HG03060 (cell line): ENCODE data around the gene COL20A1.

Source experiments
- ATAC-seq: cut with Tn5 transposase; IDR thresholded peaks from one replicate; pipeline ENCODE4 v1.9.1; 2021; ENCODE audit warnings: low read depth, moderate number of reproducible peaks; ENCODE audit not compliant: unreplicated experiment

COL20A1 gene

DNA sequence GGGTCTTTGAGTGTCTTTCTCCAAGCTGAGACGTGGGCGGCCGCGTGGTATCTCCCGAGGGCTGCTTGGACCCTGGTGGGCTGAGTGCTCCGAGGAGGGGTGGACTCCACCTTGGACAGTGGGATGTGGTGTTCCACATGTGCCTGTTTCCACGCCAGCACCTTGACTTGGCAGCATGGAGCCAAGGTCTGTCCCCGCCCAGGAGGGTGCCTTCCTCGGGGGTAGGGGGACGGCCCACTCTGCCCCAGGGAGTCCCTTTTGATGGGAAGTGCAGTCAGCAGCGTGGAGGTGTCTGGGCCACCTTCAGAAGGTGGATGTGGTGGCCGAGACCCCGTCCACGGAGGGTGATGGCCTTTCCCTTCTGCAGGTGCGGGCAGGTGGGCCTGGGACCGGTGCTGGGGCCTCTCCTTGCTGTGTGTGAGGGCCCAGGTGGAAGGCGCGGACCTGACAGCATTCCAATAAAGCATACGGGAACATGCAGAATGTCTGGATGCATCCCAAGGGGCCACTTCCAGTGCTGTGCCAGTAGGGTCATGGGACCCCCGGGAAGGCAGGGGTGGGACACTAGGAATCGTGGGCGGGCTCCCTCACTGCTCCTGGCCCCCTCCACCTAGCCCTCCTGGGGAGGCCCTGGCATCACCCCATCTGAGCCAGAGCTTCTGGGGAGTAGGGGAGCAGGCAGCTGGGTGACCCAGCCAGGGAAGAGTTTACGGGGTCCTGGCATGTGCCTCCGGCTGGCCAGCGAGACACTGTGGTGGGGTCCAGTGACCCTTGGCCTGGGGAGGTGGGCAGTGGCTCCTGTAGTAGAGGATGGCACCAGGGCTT, 3.5 kb upstream of the COL20A1 start:
- no peak for ATAC-seq

DNA sequence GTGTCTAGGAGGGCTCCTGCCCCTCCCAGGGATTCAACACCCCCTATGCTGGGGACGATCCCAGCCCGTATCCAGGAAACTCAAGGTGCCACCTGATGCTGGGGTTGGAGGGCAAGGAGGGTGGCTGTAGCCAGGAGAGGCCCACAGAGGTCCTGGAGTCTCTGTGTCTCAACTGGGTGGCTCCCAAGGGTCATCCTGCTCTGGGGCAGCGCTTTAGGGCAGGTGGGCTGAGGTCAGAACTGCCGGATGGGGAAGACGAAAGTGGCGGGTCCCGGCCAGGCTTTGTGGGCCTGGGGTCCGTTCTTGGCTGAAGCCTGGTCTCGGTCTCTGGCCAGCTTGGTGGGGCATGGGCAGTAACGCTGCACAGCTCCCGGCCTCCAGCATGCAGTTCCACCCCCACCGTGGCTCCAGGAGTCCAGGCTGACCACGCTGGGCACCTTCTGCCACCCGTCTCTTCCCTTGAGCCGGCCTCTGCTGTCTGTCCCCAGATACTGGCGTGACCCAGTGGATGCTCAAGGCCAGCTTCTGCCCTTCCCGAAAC, 2.8 kb upstream of the COL20A1 start:
- no peak for ATAC-seq

- no peak for ATAC-seq
Measured at GRCh38 chr20:63290677-63291472, 2.1 kb upstream of the COL20A1 start.

DNA sequence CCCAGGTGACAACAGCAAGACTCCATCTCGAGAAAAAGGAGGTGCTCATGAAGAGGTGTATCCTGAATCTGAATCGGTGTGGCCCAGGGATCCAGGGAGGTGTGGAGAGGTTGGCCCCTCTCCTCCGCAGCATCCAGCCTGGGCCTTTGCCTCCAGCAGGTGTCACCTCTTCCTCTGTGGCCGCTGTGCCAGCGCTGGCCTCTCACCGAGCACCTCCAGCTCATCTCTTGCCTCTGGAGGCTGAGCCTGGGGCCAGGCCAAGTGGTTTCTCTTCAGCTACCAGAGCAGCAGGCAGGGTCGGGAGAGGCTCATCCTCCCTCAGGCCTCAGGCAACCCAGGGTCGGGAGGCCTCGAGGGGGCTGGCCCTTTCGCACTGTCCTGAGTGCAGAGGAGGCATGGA, 1.2 kb upstream of the COL20A1 start:
- ATAC-seq, result no peak

GRCh38 chr20:63292292-63292701, 689 bp upstream of the COL20A1 start:
- no peak for ATAC-seq

DNA sequence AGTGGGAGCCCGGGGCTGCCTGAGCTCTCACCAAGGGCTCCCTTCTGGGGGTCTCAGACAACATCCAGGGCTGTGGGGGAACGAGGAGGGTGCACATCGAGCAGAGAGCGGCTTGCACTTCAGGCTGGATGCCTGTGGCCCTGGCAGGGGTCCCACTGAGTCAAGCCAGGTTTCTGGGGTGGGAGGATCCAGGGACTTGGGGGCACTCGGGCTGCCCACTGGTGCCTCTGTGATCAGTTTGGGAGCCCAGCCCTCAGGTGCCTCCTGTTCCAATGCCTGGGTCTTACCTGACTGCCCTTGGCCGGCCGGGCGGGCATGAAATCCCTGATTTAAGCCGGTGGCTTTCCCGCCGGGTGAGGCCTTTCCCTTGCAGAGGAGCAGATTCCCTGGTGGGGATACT, 470 bp downstream of the COL20A1 start:
- no peak for ATAC-seq

DNA sequence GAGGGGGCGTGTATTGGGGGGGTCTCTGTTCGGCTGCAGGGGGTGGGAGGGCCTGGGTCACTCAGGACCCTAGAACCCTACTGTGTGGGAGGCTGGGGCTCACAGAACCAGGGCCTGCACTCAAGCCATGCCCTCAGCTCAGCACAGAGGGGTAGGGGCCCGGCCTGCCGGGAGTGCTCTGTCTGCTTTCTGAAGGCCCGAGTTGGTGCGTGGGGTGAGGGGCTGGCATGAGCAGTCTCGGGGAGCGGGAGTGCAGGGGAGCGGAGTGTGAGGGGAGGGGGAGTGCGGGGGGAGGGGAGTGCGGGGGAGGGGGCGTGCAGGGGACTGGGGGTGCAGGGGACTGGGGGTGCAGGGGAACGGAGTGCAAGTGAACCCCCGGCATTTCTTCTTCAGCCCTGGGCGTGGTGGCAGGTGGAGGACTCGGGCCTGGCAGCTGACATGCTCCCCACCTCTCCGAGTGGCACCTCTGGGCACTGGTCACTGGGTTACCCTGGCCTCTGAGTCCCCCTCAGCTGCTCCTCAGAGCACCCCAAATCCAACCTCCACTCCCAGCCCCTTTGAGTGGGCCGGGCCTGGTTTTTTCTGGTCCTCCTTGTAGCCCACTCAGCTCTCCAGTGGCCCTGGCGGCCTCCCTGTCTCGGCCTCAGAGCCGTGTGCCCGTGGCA, 1.0 kb downstream of the COL20A1 start:
- ATAC-seq, result no peak

DNA sequence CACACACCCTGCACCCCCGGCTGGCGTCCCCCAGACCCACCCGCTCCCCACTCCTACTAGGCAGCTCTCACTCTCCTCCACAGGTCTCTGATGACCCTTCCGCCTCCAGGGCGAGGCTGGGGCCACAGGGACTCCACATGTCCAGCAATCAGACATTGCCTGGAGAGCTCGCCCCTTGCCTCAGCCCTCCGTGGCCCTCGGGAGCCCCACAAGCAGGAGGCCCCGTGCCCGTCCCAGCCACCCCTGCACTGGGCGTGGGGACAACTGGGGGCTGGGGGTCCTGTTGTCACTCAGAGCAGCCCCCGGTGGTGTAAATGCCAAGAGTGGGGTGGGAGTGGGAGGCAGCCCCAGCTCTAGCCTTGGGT, 1.5 kb downstream of the COL20A1 start:
- no peak for ATAC-seq

DNA sequence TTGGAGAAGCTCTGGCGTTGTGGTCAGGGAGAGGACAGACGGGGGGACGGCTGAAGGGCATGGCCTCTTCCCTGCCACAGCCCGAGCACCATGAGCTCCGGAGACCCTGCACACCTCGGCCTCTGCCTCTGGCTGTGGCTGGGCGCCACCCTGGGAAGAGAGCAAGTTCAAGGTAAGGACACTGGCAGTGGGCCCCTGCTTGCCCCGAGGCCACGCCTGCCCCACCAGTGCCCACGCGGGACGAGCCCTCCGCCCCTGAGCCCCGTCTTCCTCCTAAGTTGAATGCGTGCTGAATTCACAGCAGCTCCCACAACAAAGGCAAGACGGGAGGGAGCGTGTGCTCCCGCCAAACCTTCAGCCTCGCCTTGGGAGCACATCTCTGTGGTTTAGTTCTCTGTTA, 2.0 kb downstream of the COL20A1 start:
- no peak for ATAC-seq

GRCh38 chr20:63295422-63295821, 2.4 kb downstream of the COL20A1 start:
- no peak for ATAC-seq

DNA sequence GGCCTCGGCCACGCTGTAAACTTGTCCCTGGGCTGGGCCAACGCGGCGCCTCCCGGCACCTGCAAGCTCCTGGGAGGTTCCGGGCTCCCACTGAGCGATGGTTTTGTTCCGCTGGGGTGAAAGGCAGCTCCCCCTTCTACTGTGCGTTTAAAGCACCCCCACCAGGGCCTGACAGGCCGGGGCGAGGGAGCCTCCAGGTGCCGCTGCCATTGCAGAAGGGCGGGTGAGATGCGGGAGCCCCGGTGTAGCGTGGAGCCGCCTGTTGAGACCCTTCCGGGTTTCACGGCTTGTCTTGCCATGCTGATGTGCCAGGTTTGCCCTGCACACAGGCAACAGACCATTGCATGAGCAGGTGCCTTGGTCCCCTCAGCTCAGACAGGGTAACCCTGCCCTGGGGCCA, 2.9 kb downstream of the COL20A1 start:
- no peak for ATAC-seq

DNA sequence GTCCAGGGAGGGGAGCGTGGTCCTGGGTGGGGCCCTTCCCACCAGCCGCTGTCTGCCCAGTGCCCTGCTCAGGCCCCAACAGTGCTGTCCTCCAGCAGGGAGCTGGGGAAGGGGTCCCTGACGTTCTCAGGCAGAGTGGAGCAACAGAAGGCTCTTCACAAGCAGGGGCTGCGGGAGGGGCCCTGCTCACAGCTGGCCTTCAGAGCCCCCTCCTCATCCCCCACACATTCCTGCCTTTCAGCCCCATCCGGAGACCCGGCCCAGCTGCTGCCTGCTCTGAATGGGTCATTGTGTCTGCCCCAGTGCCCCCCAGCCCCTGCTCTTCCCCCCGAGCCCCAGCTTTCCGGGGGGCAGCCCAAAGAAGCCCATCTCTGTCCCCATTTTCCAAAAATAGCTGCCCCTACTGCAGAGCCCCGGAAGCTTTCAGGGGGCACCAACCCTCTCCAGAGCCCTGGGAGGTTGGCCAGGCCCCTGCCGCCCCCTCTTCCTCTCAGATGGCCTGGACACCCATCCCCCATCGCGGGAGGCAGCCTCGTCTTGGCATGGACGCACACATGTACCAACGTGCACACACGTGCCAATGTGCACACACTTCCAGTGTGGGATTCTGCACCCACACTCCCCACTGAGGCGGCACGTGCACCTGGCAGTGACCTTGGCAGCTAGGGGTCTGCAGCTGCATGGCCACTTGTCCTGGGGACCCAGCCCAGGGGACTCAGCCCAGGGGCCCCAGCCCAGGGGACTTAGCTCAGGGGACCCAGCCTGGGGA, 3.7 kb downstream of the COL20A1 start:
- no peak for ATAC-seq

DNA sequence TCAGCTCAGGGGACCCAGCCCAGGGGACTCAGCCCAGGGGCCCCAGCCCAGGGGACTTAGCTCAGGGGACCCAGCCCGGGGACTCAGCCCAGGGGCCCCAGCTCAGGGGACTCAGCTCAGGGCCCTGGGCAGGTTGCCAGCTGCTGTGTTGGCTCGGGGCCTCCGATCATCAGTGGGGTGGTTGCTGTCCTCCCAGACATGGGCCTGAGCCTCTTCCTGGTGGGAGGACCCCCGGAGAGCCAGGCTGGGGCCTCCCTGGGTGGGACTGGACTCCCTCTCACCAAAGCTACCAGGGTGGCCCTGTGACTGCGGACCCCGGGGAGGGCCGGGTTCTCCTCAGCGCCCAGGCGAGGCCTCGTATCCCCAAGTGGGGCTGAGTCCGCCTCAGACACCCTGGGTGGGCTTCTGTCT, 4.4 kb downstream of the COL20A1 start:
- no peak for ATAC-seq

DNA sequence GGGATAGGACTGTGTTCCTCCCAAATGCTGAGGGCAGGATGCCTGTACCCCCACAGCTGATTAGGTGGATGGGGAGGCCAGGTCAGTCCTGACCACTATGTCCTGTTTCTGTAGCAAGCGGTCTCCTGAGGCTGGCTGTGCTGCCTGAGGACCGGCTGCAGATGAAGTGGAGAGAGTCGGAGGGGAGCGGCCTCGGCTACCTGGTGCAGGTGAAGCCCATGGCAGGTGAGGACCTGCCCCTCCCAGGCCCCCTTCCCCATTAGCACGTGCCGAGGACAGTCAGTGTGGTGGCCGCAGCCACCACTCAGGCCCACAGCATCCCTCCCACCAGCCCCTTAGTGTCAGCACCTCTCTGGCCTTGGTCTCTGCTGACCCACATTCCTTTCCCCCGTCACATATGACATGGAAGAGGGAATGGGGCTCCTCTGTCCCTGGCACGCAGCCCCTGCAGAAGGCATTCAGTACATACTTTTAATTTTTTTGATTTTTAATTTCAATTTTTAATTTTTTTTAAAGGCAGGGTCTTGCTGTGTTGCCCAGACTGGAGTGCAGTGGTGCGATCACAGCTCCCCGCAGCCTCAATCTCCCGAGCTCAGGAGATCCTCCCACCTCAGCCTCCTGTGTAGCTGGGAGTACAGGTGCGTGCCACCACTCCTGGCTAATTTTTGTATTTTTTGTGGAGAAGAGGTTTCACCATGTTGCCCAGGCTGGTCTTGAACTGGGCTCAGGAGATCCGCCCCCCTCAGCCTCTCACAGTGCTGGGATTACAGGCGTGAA, 5.0 kb downstream of the COL20A1 start:
- no peak for ATAC-seq

- no peak for ATAC-seq
Measured at GRCh38 chr20:63298731-63299312, 5.8 kb downstream of the COL20A1 start.

GRCh38 chr20:63301671-63302070, 8.7 kb downstream of the COL20A1 start:
- ATAC-seq, result no peak

GRCh38 chr20:63303095-63303666, 10.2 kb downstream of the COL20A1 start:
- no peak for ATAC-seq

GRCh38 chr20:63305393-63305792, 12.4 kb downstream of the COL20A1 start:
- no peak for ATAC-seq
